Parathyroid adenoma (tissue), 2 donors: ENCODE measurements around the gene BANP.
"Not testable (repeated sequence)": the region's sequence is repeated elsewhere in the genome, so short reads cannot be mapped to it uniquely, and the experiment has no call there.

Experiments used
- H2AFZ ChIP-seq: fragments of 300-600 bp; sonication (generic); one replicate; pipeline ENCODE4 v1.7.0; 2017; ENCODE audit warnings: antibody characterized with exemption, mild to moderate bottlenecking
- H3K27ac ChIP-seq: fragments of 300-600 bp; sonication (generic); one replicate; pipeline ENCODE4 v1.7.0; 2017
- H3K27me3 ChIP-seq: fragments of 300-600 bp; sonication (generic); one replicate; pipeline ENCODE4 v1.7.0; 2017; ENCODE audit warnings: low read length; ENCODE audit not compliant: control insufficient read depth, insufficient read depth
- H3K36me3 ChIP-seq: fragments of 300-600 bp; sonication (generic); one replicate; pipeline ENCODE4 v1.7.0; 2017; ENCODE audit warnings: low read length; ENCODE audit not compliant: control insufficient read depth, insufficient read depth
- H3K4me1 ChIP-seq: fragments of 300-600 bp; sonication (generic); one replicate; pipeline ENCODE4 v1.7.0; 2017; ENCODE audit warnings: control low read depth
- H3K4me2 ChIP-seq: fragments of 300-600 bp; sonication (generic); one replicate; pipeline ENCODE4 v1.7.0; 2017; ENCODE audit warnings: low read length
- H3K4me3 ChIP-seq: fragments of 300-600 bp; sonication (generic); one replicate; pipeline ENCODE4 v1.7.0; 2017; ENCODE audit warnings: low read depth, low read length
- H3K79me2 ChIP-seq: fragments of 300-600 bp; sonication (generic); one replicate; pipeline ENCODE4 v1.7.0; 2017; ENCODE audit warnings: control low read depth
- H3K9ac ChIP-seq: fragments of 300-600 bp; sonication (generic); one replicate; pipeline ENCODE4 v1.7.0; 2017; ENCODE audit warnings: mild to moderate bottlenecking
- H3K9me3 ChIP-seq: fragments of 300-600 bp; sonication (generic); one replicate; pipeline ENCODE4 v1.7.0; 2017; ENCODE audit warnings: low read length; ENCODE audit not compliant: control insufficient read depth
- TF ChIP-seq, protein P1 (sequence below): fragments of 300-600 bp; sonication (generic); IDR thresholded peaks from one replicate; pipeline ENCODE4 v1.7.0; 2017; ENCODE audit warnings: antibody characterized with exemption, mild to moderate bottlenecking
- donor health status: primary hyperparathyroidism.

BANP gene

DNA sequence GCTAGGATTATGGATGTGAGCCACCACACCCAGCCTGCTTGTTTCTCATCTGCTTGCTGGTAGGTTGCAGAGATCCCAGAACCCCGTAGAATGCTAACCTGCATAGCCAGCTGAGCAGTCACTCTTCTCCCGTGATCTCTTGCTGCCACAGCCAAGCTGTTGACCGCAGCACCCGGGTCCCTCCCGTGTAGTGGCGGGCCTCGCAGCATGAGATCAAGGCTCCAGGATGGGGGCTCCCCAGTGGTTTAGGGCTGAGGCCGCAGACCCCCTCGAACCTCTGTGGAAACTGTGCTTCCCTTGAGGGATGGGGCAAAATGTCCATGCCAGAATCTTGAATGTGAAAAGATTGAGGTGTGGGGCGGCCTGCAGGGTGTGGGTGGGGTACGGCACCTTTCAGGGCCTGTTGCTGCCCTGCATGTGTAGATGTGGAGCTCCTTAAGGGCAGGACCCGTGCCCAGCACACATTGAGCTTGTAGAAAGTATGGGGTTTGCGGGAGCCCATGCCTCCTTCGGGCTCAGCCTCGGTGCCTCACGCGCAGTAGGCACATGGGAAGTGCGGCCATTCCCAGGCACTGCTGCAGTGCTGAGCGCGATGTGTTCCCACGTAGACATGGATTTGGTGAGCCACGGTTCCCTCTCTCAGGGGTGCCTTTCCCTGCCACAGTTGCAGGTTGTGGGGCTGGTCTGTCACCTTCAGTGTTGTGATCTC, 99.9 kb downstream of the BANP start:
- H3K27me3 ChIP-seq: no peaks in the 10 kb centered on the region
- TF ChIP-seq, protein P1, sequence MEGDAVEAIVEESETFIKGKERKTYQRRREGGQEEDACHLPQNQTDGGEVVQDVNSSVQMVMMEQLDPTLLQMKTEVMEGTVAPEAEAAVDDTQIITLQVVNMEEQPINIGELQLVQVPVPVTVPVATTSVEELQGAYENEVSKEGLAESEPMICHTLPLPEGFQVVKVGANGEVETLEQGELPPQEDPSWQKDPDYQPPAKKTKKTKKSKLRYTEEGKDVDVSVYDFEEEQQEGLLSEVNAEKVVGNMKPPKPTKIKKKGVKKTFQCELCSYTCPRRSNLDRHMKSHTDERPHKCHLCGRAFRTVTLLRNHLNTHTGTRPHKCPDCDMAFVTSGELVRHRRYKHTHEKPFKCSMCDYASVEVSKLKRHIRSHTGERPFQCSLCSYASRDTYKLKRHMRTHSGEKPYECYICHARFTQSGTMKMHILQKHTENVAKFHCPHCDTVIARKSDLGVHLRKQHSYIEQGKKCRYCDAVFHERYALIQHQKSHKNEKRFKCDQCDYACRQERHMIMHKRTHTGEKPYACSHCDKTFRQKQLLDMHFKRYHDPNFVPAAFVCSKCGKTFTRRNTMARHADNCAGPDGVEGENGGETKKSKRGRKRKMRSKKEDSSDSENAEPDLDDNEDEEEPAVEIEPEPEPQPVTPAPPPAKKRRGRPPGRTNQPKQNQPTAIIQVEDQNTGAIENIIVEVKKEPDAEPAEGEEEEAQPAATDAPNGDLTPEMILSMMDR: no peak
- H3K79me2 ChIP-seq: peaks cover 2% of the 10 kb centered on the region
- H3K9ac ChIP-seq: no peak overlapping the region
- H3K4me1 ChIP-seq: no peaks in the 10 kb centered on the region
- H3K36me3 ChIP-seq: no peaks in the 10 kb centered on the region
- no peak overlapping the region for H3K4me3 ChIP-seq
- H3K9me3 ChIP-seq: no peaks in the 10 kb centered on the region
- H2AFZ ChIP-seq: no peak overlapping the region
- H3K27ac ChIP-seq: no peak overlapping the region
- no peak overlapping the region for H3K4me2 ChIP-seq

DNA sequence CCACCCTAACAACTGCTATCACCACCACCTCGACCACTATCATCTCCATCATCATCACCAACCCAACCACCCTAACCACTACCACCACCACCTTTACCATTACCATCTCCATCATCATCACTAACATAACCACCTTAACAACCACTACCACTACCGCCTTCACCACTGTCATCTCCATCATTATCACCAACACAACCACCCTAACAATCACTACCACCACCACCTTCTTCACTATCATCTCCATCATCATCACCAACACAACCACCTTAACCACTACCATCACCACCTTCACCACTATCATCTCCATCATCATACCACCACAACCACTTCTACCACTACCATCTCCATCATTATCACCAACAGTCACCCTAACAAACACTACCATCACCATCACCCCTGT, 101.4 kb downstream of the BANP start:
- Histone ChIP-seq H3K4me3 (no peak overlapping the region), H3K4me2 (no peak overlapping the region), H3K27me3 (no peaks in the 10 kb centered on the region), H3K9ac (no peak overlapping the region), H3K4me1 (no peaks in the 10 kb centered on the region), H3K36me3 (no peaks in the 10 kb centered on the region), H3K79me2 (peaks cover 2% of the 10 kb centered on the region), H3K9me3 (no peaks in the 10 kb centered on the region), H2AFZ (no peak overlapping the region), H3K27ac (no peak overlapping the region)
- TF ChIP-seq, protein P1: no peak

DNA sequence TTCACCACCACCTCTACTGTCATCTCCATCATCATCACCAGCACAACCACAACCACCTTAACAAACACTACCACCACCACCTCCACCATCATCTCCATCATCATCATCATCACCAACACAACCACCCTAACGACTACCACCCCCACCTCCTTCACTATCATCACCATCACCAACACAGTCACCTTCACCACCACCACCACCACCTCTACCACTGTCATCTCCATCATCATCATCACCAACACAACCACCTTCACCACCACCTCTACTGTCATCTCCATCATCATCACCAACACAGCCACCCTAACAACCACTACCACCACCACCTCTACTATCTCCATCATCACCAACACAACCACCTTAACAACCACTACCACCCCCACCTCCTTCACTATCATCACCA, 102.2 kb downstream of the BANP start:
- not testable (repeated sequence) for H3K36me3 ChIP-seq, H2AFZ ChIP-seq, H3K27me3 ChIP-seq, H3K4me2 ChIP-seq, H3K9ac ChIP-seq, H3K4me3 ChIP-seq, H3K79me2 ChIP-seq, H3K4me1 ChIP-seq, H3K27ac ChIP-seq, H3K9me3 ChIP-seq

DNA sequence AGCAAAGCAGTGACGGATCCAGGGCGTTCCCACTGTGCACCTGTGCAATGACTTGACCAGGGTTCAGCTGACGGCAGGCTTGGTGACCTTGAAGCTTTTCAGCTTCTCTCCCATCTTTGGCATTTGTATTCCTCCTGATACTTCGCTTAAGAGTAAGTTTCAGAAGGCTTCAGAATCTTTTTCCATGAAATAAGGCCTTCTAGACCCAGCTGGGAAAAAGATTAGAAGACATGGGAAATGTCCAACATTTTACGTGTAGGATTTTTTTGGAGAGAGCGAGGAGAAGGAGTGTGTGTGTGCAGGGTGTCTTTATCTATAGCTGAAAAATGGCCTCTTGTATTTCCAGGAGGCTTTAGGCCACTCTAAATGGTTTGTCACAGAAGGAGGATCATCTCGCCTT, 104.1 kb downstream of the BANP start:
- H3K4me2 ChIP-seq: no peak overlapping the region
- no peaks in the 10 kb centered on the region for H3K9me3 ChIP-seq
- no peak overlapping the region for H2AFZ ChIP-seq
- peaks cover 2% of the 10 kb centered on the region for H3K79me2 ChIP-seq
- no peaks in the 10 kb centered on the region for H3K27me3 ChIP-seq
- no peak overlapping the region for H3K27ac ChIP-seq
- no peak overlapping the region for H3K9ac ChIP-seq
- H3K4me3 ChIP-seq: no peak overlapping the region
- H3K4me1 ChIP-seq: no peaks in the 10 kb centered on the region
- no peaks in the 10 kb centered on the region for H3K36me3 ChIP-seq
- TF ChIP-seq, protein P1: no peak

DNA sequence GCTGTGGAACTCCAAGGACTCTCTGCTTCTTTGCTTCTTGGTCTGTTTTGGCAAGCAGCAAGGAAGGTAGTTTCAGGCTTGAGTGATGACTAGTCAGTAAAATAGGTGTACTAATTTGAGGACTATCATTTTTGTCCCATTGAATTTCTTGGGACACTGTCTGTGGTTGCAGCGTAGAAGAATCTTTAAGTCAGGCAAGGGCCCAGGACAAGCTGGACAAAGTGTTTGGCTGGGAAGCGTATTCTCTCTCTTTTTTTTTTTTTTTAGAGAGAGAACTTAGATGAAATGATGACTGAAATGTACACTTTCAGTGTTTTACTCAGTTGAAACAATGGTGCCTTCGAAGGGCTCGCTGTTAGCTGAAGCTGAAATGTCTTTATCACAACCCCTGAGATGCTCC, 105.0 kb downstream of the BANP start:
- Histone ChIP-seq H3K36me3 (no peaks in the 10 kb centered on the region), H3K27me3 (no peaks in the 10 kb centered on the region), H3K4me1 (no peaks in the 10 kb centered on the region), H3K27ac (no peak overlapping the region), H3K9me3 (no peaks in the 10 kb centered on the region), H3K9ac (no peak overlapping the region), H3K79me2 (peaks cover 2% of the 10 kb centered on the region), H3K4me3 (no peak overlapping the region), H3K4me2 (no peak overlapping the region), H2AFZ (no peak overlapping the region)
- TF ChIP-seq, protein P1: no peak
